Progenitor cell of endocrine pancreas (in vitro differentiated cells): Measurements from ENCODE around the gene PEX10. TPM values are rescaled to one million over a fixed set of nuclear protein-coding genes. Genes with fewer than 3 reads are reported as not detected.

Experiments used
- DNase-seq: peaks from one replicate; pipeline ENCODE4 v3.0.0; 2021; ENCODE audit warnings: low spot score; ENCODE audit not compliant: unreplicated experiment
- H3K27ac Mint-ChIP-seq: 2 replicates; pipeline ENCODE4 v1.8.0; 2021; ENCODE audit warnings: mild to moderate bottlenecking, moderate library complexity, mixed read lengths
- H3K27me3 Mint-ChIP-seq: 2 replicates; pipeline ENCODE4 v1.8.0; 2021; ENCODE audit warnings: mixed read lengths
- H3K36me3 Mint-ChIP-seq: 2 replicates; pipeline ENCODE4 v1.8.0; 2022; ENCODE audit warnings: mixed read lengths; ENCODE audit not compliant: insufficient read depth
- H3K4me1 Mint-ChIP-seq: 2 replicates; pipeline ENCODE4 v1.8.0; 2021; ENCODE audit warnings: low read depth, mixed read lengths
- H3K4me3 Mint-ChIP-seq: 2 replicates; pipeline ENCODE4 v1.8.0; 2021; ENCODE audit warnings: low read depth, mild to moderate bottlenecking, moderate library complexity, mixed read lengths
- H3K9me3 Mint-ChIP-seq: 2 replicates; pipeline ENCODE4 v1.8.0; 2021; ENCODE audit warnings: low read depth, mixed read lengths
- total RNA-seq: library from RNA; stranded (reverse); gene quantifications from 2 replicates; pipeline ENCODE4 v1.2.1, GENCODE V29; 2021
- TF ChIP-seq, protein P1 (sequence below): fragments of 200-600 bp; sonication (generic); IDR thresholded peaks from one replicate; pipeline ENCODE4 v1.5.0; 2021; ENCODE audit warnings: antibody characterized with exemption, mild to moderate bottlenecking; ENCODE audit not compliant: unreplicated experiment

PEX10 gene
- total RNA-seq, 1 donor from 2014 or later, result 27.5 TPM

- TF ChIP-seq, protein P1, sequence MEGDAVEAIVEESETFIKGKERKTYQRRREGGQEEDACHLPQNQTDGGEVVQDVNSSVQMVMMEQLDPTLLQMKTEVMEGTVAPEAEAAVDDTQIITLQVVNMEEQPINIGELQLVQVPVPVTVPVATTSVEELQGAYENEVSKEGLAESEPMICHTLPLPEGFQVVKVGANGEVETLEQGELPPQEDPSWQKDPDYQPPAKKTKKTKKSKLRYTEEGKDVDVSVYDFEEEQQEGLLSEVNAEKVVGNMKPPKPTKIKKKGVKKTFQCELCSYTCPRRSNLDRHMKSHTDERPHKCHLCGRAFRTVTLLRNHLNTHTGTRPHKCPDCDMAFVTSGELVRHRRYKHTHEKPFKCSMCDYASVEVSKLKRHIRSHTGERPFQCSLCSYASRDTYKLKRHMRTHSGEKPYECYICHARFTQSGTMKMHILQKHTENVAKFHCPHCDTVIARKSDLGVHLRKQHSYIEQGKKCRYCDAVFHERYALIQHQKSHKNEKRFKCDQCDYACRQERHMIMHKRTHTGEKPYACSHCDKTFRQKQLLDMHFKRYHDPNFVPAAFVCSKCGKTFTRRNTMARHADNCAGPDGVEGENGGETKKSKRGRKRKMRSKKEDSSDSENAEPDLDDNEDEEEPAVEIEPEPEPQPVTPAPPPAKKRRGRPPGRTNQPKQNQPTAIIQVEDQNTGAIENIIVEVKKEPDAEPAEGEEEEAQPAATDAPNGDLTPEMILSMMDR, result no peak
- Mint-ChIP-seq H3K27me3 (peaks cover 6% of the 10 kb centered on the region), H3K4me3 (no peak overlapping the region), H3K9me3 (no peaks in the 10 kb centered on the region), H3K4me1 (no peaks in the 10 kb centered on the region), H3K27ac (no peak overlapping the region), H3K36me3 (no peaks in the 10 kb centered on the region)
- DNase-seq, result no peak
Observed at GRCh38 chr1:2452201-2452931, 40.0 kb upstream of the PEX10 start.

- no peak overlapping the region for H3K4me3 Mint-ChIP-seq
- peaks cover 10% of the 10 kb centered on the region for H3K27me3 Mint-ChIP-seq
- TF ChIP-seq, protein P1, result no peak
- DNase-seq, result no peak
- no peaks in the 10 kb centered on the region for H3K4me1 Mint-ChIP-seq
- H3K27ac Mint-ChIP-seq, result no peak overlapping the region
- H3K9me3 Mint-ChIP-seq, result no peaks in the 10 kb centered on the region
- H3K36me3 Mint-ChIP-seq, result no peaks in the 10 kb centered on the region
Observed at GRCh38 chr1:2451741-2452140, 39.4 kb upstream of the PEX10 start.

DNA sequence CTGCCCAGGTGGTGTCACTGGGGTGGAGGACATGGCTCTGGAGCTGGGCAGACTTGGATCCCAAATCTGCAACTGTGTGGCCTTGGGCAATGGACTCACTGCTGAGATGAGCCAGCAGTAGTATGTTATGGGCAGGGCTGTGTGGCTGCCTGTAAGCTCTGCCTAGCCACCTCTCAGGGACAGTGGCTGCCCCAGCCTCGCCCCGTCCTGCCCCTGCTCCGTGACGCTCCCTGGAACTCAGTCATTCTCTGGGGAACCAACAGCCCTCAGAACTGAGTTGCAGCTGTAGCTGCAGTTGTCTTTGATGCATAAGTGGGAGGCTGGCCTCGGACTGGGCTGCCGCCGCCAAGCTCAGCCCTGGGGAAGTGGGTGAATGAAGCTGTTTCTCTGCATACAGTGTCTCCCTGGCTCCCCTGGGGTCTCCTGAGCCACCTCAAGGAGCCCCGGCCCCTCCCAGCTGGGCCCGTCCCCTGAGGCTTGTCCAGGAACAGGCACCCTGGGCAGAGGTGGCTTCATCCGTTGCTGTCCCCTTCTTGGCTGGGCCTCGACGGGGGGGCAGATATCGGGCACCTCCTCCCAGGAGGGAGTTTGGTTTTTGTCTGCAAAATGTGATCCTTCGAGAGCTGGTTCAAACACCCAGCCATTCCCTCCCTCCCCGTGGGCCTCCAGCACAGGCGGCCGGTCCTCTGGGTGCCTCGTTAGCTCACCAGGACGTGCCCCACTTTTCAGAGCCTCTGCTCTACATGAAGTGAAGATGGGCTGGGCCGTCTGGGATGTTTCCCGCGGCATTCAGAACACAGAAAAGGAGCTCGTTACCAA lies 37.5 kb upstream of the PEX10 start:
- H3K27me3 Mint-ChIP-seq, result peaks cover 15% of the 10 kb centered on the region
- TF ChIP-seq, protein P1, result no peak
- H3K27ac Mint-ChIP-seq, result no peak overlapping the region
- H3K4me1 Mint-ChIP-seq, result no peaks in the 10 kb centered on the region
- no peaks in the 10 kb centered on the region for H3K9me3 Mint-ChIP-seq
- H3K36me3 Mint-ChIP-seq, result no peaks in the 10 kb centered on the region
- DNase-seq, result no peak
- no peak overlapping the region for H3K4me3 Mint-ChIP-seq

GRCh38 chr1:2448098-2448445 lies 35.7 kb upstream of the PEX10 start:
- no peak overlapping the region for H3K27ac Mint-ChIP-seq
- TF ChIP-seq, protein P1, result no peak
- H3K9me3 Mint-ChIP-seq, result no peaks in the 10 kb centered on the region
- no peaks in the 10 kb centered on the region for H3K36me3 Mint-ChIP-seq
- no peak for DNase-seq
- peaks cover 19% of the 10 kb centered on the region for H3K27me3 Mint-ChIP-seq
- no peak overlapping the region for H3K4me3 Mint-ChIP-seq
- H3K4me1 Mint-ChIP-seq, result no peaks in the 10 kb centered on the region

- no peaks in the 10 kb centered on the region for H3K9me3 Mint-ChIP-seq
- H3K36me3 Mint-ChIP-seq, result no peaks in the 10 kb centered on the region
- peaks cover 24% of the 10 kb centered on the region for H3K27me3 Mint-ChIP-seq
- H3K4me1 Mint-ChIP-seq, result no peaks in the 10 kb centered on the region
- H3K4me3 Mint-ChIP-seq, result no peak overlapping the region
- TF ChIP-seq, protein P1, result no peak
- no peak for DNase-seq
- H3K27ac Mint-ChIP-seq, result no peak overlapping the region
Observed at GRCh38 chr1:2447276-2448097, 35.1 kb upstream of the PEX10 start.
